Cortex of kidney (tissue), 1 donor: Measurements from ENCODE around the gene KLK4.

Experiments
- DNase-seq: peaks from one replicate; lab custom pipeline; 2025; lab: John Stamatoyannopoulos, UW

The KLK4 gene, protein sequence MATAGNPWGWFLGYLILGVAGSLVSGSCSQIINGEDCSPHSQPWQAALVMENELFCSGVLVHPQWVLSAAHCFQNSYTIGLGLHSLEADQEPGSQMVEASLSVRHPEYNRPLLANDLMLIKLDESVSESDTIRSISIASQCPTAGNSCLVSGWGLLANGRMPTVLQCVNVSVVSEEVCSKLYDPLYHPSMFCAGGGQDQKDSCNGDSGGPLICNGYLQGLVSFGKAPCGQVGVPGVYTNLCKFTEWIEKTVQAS

DNA sequence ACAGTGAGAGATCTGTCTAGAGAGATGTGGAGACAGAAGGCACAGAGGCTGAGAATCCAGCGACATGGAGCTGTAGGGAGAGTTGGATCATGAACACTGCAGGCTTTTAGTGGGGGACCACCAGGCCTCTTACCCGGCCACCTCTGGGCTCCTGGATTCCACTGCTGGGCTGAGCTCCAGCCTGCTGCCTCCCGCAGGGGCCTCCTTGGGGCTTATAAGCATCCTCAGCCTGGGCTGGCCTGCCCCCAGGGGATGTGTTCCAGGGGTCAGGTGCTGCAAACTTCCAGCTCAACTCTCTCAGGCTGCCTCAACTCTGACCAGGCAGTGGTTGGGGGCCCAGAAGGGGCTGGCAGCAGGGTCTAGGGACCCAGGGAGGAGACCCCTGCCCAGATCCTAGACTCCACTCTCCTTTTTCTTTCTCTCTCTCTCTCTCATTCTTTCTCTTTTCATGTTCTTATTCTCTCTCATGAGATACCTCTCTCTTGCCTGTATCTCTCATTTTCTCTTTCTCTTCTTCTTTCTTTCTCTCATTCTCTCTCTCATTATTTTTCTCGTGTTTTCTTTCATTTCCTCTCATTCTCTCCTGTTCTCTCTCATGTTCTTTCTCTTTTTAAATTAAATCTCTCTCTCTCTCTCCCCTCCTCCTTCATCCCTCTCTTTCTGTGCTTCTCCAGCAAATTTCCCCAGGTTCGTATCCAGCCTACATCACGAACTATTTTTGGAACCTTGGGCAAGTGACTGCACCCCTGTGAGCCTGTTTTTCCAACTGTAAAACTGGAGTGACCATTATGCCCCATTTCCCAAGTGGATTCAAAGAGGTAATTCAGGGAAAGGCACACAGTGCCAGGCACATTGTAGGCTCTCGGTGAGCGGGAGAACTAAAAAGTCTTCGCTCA is at the start of gene KLK4:
Gene KLK4, minus strand, starts transcription at position 190 of the 896 bp plus-strand sequence. CDS start 657 bp downstream, outside the sequence.
- DNase-seq = no peak

- DNase-seq = no peak
Observed at GRCh38 chr19:50959731-50960500, 48.7 kb upstream of the KLK4 start.

- no peak for DNase-seq
Observed at GRCh38 chr19:50957587-50957986, 46.4 kb upstream of the KLK4 start.

GRCh38 chr19:50952910-50953309 is 41.7 kb upstream of the KLK4 start, which contains the start of gene KLK5:
TSS of gene KLK5 (minus strand) at chr19:50953038. CDS start at chr19:50952657, 381 bp downstream.
- DNase-seq = no peak

DNA sequence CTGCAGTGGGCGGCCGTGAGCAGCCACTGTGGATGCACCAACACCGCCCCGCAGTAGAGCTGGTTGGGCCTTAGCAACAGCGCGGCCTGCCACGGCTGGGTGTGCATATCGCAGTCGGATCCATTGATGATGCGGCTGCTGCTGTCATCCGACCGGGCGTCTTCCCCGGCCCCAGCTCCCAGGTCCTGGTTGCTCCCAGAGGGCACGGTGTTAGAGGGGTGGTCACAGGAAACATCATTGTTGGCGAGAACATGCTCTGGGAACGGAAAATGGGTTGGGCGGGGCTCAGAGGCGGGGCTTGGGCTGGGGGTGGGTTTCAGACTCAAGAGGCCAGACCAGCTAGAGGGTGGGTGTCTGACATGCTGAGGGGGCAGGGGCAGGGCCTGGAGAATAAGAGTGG is 38.7 kb upstream of the KLK4 start:
- DNase-seq = no peak

GRCh38 chr19:50947123-50947522 is 35.9 kb upstream of the KLK4 start:
- no peak for DNase-seq

DNA sequence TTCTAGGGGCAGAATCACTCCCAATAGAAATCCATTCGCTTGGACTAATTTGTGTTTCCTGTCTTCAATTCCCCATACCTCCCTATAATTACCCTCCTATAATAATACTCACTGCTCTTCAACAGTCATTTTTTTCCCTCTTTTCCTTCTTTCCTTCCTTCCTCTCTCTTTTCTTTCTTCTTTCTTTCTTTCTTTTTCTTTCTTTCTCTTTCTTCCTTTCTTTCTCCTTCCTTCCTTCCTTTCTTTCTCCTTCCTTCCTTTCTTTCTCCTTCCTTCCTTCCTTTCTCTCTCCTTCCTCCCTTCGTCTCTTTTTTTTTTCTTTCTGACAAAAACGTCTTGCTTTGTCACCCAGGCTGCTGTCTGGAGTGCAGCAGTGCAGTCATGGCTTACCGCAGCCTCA is 33.6 kb upstream of the KLK4 start:
- DNase-seq = no peak

DNA sequence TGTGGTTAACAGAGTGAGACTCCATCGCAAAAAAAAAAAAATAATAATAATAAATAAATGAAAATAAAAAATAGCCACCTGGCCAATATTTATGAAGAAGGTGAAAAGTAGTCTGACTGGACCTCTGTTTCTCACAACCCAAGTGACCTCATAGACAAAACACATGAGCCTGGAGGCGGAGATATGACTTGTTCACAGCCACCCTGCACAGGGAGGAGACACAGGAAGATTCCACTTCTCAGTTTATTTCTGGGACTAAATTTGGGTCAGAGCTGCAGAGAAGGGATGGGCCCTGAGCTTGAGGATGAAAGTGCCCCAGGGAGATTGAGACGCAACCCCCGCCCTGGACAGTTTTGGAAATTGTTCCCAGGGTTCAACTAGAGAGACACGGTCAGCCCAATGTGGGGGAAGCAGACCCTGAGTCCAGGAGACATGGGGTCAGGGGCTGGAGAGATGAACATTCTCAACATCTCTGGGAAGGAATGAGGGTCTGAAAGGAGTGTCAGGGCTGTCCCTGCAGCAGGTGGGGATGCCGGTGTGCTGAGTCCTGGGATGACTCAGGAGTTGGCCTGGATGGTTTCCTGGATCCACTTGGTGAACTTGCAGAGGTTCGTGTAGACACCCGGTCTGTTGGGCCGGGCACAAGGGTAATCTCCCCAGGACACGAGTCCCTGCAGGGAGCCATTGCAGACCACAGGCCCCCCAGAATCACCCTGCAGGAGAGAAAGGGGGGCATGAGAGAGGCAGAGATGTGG is 32.1 kb upstream of the KLK4 start:
- no peak for DNase-seq

GRCh38 chr19:50939596-50939995 is 28.4 kb upstream of the KLK4 start:
- DNase-seq = no peak

DNA sequence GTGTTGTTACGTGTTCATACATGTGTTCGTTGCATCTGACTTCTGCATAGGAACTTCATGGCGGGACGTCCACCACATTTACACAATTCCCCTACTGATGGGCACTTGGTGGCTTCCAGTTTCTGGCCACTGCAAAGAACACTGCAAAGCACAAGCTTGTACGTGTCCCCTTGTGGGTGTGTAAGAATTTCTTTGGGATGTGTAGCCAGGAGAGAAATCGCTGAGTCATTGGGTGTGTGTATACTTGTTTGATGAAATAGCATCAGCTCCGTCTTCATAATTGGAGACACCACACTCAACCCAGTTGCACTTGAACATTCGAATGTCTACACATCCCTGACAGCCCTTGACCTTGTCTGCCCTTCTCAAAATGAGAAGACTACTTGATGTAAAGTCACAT is 22.4 kb upstream of the KLK4 start:
- no peak for DNase-seq

GRCh38 chr19:50932690-50933083 is 21.5 kb upstream of the KLK4 start:
- no peak for DNase-seq

GRCh38 chr19:50932018-50932689 is 21.0 kb upstream of the KLK4 start:
- no peak for DNase-seq

GRCh38 chr19:50931023-50931422 is 19.8 kb upstream of the KLK4 start:
- DNase-seq = no peak

DNA sequence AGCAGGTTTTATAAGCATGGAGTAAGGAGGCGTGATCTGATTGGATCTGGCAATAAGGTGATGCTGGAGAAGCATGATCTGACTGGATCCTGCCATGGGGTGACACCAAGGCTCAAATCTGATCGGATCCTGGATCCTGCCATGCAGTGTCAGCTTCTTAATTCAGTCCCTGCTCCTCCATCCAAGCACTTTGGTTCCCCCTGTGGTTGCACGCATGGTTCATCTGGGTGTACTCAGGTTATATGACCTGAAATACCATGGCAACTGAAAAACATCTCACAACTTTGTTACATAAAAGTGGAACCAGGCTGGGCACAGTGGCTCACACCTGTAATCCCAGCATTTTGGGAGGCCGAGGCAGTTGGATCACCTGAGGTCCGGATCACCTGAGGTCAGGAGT is 17.6 kb upstream of the KLK4 start:
- DNase-seq = no peak

DNA sequence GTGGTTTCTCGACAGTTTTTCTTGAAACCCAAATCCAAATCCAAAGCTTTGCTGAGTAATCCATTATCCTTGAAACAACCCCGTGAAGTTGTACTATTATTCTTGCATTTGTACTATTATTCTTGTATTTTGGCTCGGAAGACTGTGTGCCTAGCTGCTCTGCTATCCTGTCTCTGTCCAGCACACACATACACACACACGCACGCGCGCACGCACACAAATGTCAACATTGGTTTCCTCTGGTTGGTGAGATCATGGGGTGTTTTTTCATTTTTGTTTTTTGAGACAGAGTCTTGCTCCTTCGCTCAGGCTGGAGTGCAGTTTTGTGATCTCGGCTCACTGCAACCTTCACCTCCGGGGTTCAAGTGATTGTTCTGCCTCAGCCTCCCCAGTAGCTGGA is 14.9 kb upstream of the KLK4 start:
- no peak for DNase-seq

DNA sequence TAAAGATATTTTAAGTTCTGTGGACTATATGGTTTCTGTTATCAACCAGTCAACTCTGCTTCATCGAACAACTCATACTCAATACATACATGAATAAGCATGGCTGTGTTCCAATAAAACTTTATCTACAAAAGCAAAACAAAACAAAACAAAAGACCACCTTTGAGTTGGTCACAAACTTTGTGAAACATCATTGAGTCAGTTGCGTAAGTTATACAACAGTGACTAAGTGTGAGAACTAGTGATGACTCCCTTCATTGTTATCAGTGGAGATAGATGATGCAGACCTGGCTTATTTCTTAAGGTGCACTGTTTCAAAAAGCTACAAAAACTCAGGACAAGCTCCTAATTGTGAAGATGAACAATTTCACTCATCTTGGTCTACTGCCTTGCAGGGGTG is 14.5 kb upstream of the KLK4 start:
- no peak for DNase-seq

GRCh38 chr19:50924586-50924985 is 13.4 kb upstream of the KLK4 start:
- no peak for DNase-seq

DNA sequence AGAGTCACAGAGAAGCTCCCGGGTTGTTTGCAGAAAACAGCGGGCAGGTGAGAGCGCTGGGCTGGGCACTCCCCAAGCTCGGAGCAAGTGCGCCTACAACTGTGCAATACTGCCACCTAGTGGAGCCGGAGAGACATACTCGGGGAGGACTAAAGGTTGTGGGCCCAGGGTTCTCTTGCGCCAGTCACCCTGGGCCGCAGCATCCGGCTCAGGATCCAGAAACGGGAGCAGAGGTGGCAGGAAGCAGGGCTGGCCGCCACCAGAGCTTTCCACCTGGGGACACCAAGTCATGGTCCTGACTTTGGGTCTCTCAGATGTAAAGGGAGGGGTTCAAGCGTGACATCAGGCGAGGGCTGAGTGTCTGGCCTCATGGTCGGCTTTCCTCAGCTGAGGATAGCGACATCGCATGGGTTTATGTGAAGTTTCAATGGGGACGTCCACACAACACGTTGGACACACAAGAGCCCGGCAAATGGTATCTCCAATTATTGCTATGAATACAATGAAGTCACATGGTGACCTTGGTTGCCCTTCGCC is 11.2 kb upstream of the KLK4 start:
- DNase-seq = no peak

GRCh38 chr19:50921426-50922316 is 10.5 kb upstream of the KLK4 start:
- no peak for DNase-seq

- no peak for DNase-seq
Observed at GRCh38 chr19:50916069-50916468, 4.9 kb upstream of the KLK4 start.
